Spinal cord (tissue), 10 donors: ENCODE results near the gene DIP2C. TPM values are rescaled to one million over a fixed set of nuclear protein-coding genes. Genes with fewer than 3 reads are reported as not detected.
A peak's percentile ranks its signal among the peaks of the same experiment; 100 is the strongest.

Experiments used
- DNase-seq, 6 donors: peaks; one replicate each; pipeline versions ENCODE4 v3.0.0 to v3.0.0-alpha.2; 2013 to 2015; ENCODE audit warnings: low spot score in 6 of 6, low read depth in 4 of 6
- H3K27ac ChIP-seq: one replicate; pipeline ENCODE4 v1.5.1; 2013; ENCODE audit warnings: low read depth, low read length, control low read depth
- H3K27me3 ChIP-seq: one replicate; pipeline ENCODE4 v1.6.1; 2013; ENCODE audit warnings: low read length; ENCODE audit not compliant: control insufficient read depth, insufficient read depth
- H3K36me3 ChIP-seq: one replicate; pipeline ENCODE4 v1.6.1; 2013; ENCODE audit warnings: low read length; ENCODE audit not compliant: control insufficient read depth, insufficient read depth
- H3K4me1 ChIP-seq: one replicate; pipeline ENCODE4 v1.6.1; 2013; ENCODE audit warnings: low read length; ENCODE audit not compliant: control insufficient read depth, insufficient read depth
- H3K4me3 ChIP-seq: one replicate; pipeline ENCODE4 v1.5.1; 2013; ENCODE audit warnings: low read depth, low read length, control low read depth
- H3K9me3 ChIP-seq: one replicate; pipeline ENCODE4 v1.6.1; 2013; ENCODE audit warnings: low read length; ENCODE audit not compliant: control insufficient read depth, insufficient read depth
- WGBS: methylation state at CpG from one replicate; pipeline ENCODE4 v1.1.5; 2013; ENCODE audit warnings: missing lambda C conversion rate; ENCODE audit not compliant: insufficient coverage; 5-methylcytosine and 5-hydroxymethylcytosine counted together
- polyA plus RNA-seq, 2 donors: library from polyadenylated mRNA; unstranded; fragments of 120-200 nt; gene quantifications; one replicate each; pipeline ENCODE4 v1.2.1, GENCODE V29; 2013; ENCODE audit not compliant: insufficient read length in 2 of 2
- total RNA-seq, 2 donors: library from RNA; depleted of rRNA in 1 of 2; stranded (reverse); fragments of 120-200 nt in 1 of 2; fragments of >200 nt in 1 of 2; gene quantifications; one replicate each; pipeline versions ENCODE4 v1.2.3 to v1.2.4, GENCODE V29; 2013 to 2014
- donor health status: healthy.

The DIP2C gene
- total and polyA plus RNA-seq, 4 donors: 15.4 to 36.3 (median 29.3) TPM

DNA sequence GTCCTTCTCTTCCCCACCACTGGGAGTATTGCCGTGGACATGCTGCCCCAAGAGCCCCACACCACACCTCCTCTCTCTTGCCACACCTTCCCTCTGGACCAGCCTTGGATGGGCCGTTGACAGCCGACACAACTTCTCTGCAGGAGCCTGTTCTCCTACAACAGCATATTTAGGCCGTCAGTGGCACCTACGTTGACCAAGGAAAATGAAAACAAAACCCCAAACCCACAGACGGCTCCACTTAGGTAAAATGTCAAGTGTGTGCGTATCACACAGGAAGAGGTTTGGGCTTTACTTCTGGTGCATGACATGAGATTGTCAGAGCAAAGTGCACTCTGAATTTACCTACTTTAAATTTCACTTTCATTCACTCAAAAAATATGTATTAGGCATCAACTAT is 307.7 kb downstream of the DIP2C start:
- no peak overlapping the region for H3K27ac ChIP-seq
- H3K4me3 ChIP-seq: no peak overlapping the region
- H3K36me3 ChIP-seq: peaks cover 44% of the 10 kb centered on the region
- peaks cover 4% of the 10 kb centered on the region for H3K4me1 ChIP-seq
- WGBS: 92% methylated on average over 3 of the region's 7 CpGs
- no peak for DNase-seq
- H3K27me3 ChIP-seq: no peaks in the 10 kb centered on the region
- H3K9me3 ChIP-seq: no peaks in the 10 kb centered on the region

DNA sequence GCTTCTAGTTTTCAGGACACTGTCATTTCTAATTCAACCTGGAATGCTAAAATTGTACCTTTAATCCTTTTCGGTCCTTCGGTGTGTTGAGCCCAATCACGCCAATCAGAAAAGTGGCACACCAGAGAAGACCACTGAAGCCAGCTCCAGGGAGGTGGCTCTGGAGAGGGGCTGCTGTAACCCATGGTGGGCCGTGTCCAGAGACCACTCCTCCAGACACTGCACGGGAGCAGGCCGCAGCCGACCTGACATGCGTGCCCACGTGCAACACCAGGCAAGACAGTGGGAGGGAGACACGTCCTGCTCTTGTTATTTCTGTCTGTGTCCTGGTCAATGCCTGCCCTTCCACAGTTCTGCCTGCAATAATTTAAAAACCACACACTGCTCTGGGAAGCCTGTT is 308.1 kb downstream of the DIP2C start:
- Histone ChIP-seq H3K27me3 (no peaks in the 10 kb centered on the region), H3K4me1 (peaks cover 5% of the 10 kb centered on the region), H3K9me3 (no peaks in the 10 kb centered on the region), H3K27ac (no peak overlapping the region), H3K4me3 (no peak overlapping the region), H3K36me3 (peaks cover 41% of the 10 kb centered on the region)
- no peak for DNase-seq
- 97% methylated on average over 10 of the region's 10 CpGs for WGBS

DNA sequence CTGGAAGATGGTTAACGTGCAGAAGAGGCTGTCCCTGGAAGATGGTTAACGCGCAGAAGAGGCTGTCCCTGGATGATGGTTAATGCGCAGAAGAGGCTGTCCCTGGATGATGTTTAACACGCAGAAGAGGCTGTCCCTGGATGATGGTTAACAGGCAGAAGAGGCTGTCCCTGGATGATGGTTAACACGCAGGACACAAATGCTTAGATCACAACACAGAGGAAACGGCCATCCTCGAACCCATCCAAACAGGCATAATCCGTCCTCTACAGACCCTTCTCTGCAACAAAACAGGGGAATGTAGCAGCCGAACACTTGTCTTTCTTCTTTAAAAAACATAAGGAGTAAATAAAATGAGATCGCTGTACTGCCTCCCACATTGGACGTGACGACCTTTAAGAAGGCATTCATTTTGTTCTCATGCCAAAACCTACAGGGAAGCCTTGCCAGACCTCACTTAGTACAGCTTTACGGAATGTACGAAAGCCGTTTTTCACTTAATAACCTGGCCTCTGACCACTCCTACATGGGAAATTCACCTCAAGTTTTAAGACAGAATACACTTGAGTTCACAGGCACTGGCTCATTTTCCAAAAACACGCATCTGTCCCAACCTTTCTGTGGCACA is 309.0 kb downstream of the DIP2C start:
- WGBS: 64% methylated on average over 13 of the region's 17 CpGs
- peaks cover 35% of the 10 kb centered on the region for H3K36me3 ChIP-seq
- H3K9me3 ChIP-seq: no peaks in the 10 kb centered on the region
- H3K4me1 ChIP-seq: peaks cover 10% of the 10 kb centered on the region
- DNase-seq: peak in 1 of 6 donors; percentile 47
- H3K27ac ChIP-seq: no peak overlapping the region
- no peak overlapping the region for H3K4me3 ChIP-seq
- H3K27me3 ChIP-seq: no peaks in the 10 kb centered on the region

- Histone ChIP-seq H3K4me3 (no peak overlapping the region), H3K27ac (no peak overlapping the region), H3K4me1 (peaks cover 14% of the 10 kb centered on the region), H3K27me3 (no peaks in the 10 kb centered on the region), H3K36me3 (peaks cover 22% of the 10 kb centered on the region), H3K9me3 (no peaks in the 10 kb centered on the region)
- no peak for DNase-seq
- WGBS: 91% methylated on average over 10 of the region's 16 CpGs
These were observed 310.4 kb downstream of the DIP2C start for GRCh38 chr10:378930-379704.

DNA sequence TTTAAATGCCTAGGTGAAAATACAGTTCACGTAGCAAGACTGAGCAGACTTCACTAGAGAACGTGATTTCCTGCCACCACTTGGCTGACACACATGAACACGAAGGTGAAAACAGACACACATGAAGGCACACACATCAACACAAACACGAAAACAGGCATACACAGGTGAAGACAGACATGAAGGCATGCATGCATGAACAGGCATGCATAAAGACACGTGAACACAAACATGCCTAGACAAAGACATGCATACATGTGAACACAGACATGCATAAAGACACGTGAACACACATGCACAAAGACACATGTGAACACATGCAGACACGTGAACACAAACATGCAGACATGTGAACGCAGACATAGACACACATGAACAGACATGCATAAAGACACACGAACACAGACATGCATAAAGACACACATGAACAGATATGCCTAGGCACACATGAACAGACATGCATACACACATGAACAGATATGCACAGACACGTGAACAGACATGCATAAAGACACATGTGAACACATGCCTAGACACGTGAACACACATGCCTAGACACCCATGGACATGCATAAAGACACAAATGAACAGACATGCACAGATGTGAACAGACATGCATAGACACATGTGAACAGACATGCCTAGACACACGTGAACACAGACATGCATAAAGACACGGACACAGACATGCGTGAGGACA is 311.1 kb downstream of the DIP2C start:
- H3K27me3 ChIP-seq: no peaks in the 10 kb centered on the region
- H3K36me3 ChIP-seq: peaks cover 18% of the 10 kb centered on the region
- no peaks in the 10 kb centered on the region for H3K9me3 ChIP-seq
- H3K4me1 ChIP-seq: peaks cover 16% of the 10 kb centered on the region
- H3K4me3 ChIP-seq: no peak overlapping the region
- no peak for DNase-seq
- WGBS: 95% methylated on average over 14 of the region's 14 CpGs
- no peak overlapping the region for H3K27ac ChIP-seq

GRCh38 chr10:377228-377627 is 312.2 kb downstream of the DIP2C start:
- Histone ChIP-seq H3K27me3 (no peaks in the 10 kb centered on the region), H3K9me3 (no peaks in the 10 kb centered on the region), H3K27ac (no peak overlapping the region), H3K4me3 (no peak overlapping the region), H3K36me3 (peaks cover 23% of the 10 kb centered on the region), H3K4me1 (peaks cover 23% of the 10 kb centered on the region)
- DNase-seq: no peak
- WGBS: 83% methylated on average over 7 of the region's 10 CpGs

GRCh38 chr10:375815-376505 is 313.5 kb downstream of the DIP2C start:
- no peaks in the 10 kb centered on the region for H3K27me3 ChIP-seq
- peaks cover 18% of the 10 kb centered on the region for H3K36me3 ChIP-seq
- no peaks in the 10 kb centered on the region for H3K9me3 ChIP-seq
- DNase-seq: peak in 1 of 6 donors; percentile 24
- H3K4me3 ChIP-seq: no peak overlapping the region
- whole genome bisulfite sequencing: 47% methylated on average over 31 of the region's 35 CpGs
- peaks cover 23% of the 10 kb centered on the region for H3K4me1 ChIP-seq
- H3K27ac ChIP-seq: no peak overlapping the region

DNA sequence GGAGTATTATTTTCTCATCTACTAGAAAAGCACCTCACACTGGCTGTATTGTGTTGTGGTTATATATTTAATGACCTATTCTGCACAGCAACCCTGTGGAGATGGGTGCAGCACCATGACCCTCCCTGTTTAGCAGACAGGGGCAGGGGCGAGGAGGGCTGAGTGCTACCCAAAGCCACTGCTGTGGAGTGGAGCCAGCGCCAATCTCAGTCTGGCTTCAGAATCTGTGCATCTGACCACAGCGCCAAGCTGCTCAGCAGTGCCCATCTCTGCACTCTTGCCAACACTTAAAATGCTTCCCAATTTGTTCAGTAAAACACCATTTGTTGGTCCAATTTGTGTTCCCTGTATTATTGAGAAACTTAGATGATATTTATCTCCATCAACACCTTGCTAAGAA is 315.1 kb downstream of the DIP2C start:
- no peak overlapping the region for H3K27ac ChIP-seq
- peak in 2 of 6 donors; percentile 31 to 77 for DNase-seq
- H3K9me3 ChIP-seq: no peaks in the 10 kb centered on the region
- H3K4me1 ChIP-seq: peaks cover 34% of the 10 kb centered on the region
- H3K4me3 ChIP-seq: no peak overlapping the region
- no peaks in the 10 kb centered on the region for H3K27me3 ChIP-seq
- 62% methylated on average over 3 of the region's 3 CpGs for WGBS
- peaks cover 20% of the 10 kb centered on the region for H3K36me3 ChIP-seq

- DNase-seq: peak in 1 of 6 donors; percentile 44
- H3K4me1 ChIP-seq: peaks cover 40% of the 10 kb centered on the region
- H3K27ac ChIP-seq: no peak overlapping the region
- H3K4me3 ChIP-seq: no peak overlapping the region
- H3K9me3 ChIP-seq: no peaks in the 10 kb centered on the region
- H3K36me3 ChIP-seq: peaks cover 23% of the 10 kb centered on the region
- H3K27me3 ChIP-seq: no peaks in the 10 kb centered on the region
- 32% methylated on average over 8 of the region's 8 CpGs for WGBS
These were observed 315.8 kb downstream of the DIP2C start for GRCh38 chr10:373526-374309.
